GM19372 (cell line): Measurements from ENCODE around the gene BAG3.
"Not testable (repeated sequence)": the region's sequence is repeated elsewhere in the genome, so short reads cannot be mapped to it uniquely, and the experiment has no call there.

Experiments used
- ATAC-seq: cut with Tn5 transposase; IDR thresholded peaks from one replicate; pipeline ENCODE4 v1.9.1; 2021; ENCODE audit warnings: mild to moderate bottlenecking, low read depth, moderate library complexity; ENCODE audit not compliant: unreplicated experiment

BAG3 gene

GRCh38 chr10:119688033-119688508 lies 36.9 kb downstream of the BAG3 start:
- no peak for ATAC-seq

- no peak for ATAC-seq
Observed at GRCh38 chr10:119689016-119689580, 37.9 kb downstream of the BAG3 start.

- ATAC-seq = no peak
Observed at GRCh38 chr10:119691726-119692125, 40.5 kb downstream of the BAG3 start.

- peak; percentile 81 for ATAC-seq
Observed at GRCh38 chr10:119693262-119693957, 42.2 kb downstream of the BAG3 start.

GRCh38 chr10:119694608-119695007 lies 43.4 kb downstream of the BAG3 start:
- no peak for ATAC-seq

- ATAC-seq = peak; percentile 41
Observed at GRCh38 chr10:119700321-119700954, 49.3 kb downstream of the BAG3 start.

GRCh38 chr10:119701861-119702260 lies 50.7 kb downstream of the BAG3 start:
- ATAC-seq = no peak

GRCh38 chr10:119702583-119702982 lies 51.4 kb downstream of the BAG3 start:
- ATAC-seq = no peak

- peak; percentile 1 for ATAC-seq
Observed at GRCh38 chr10:119703903-119704508, 52.8 kb downstream of the BAG3 start.

GRCh38 chr10:119705434-119705831 lies 54.3 kb downstream of the BAG3 start:
- ATAC-seq = peak; percentile 46

- ATAC-seq = no peak
Observed at GRCh38 chr10:119706521-119707278, 55.5 kb downstream of the BAG3 start.

GRCh38 chr10:119707331-119707730 lies 56.2 kb downstream of the BAG3 start:
- not testable (repeated sequence) for ATAC-seq

- ATAC-seq = not testable (repeated sequence)
Observed at GRCh38 chr10:119710935-119711334, 59.8 kb downstream of the BAG3 start.

GRCh38 chr10:119713744-119714483 lies 62.7 kb downstream of the BAG3 start:
- ATAC-seq = no peak

- no peak for ATAC-seq
Observed at GRCh38 chr10:119714484-119714816, 63.3 kb downstream of the BAG3 start.

GRCh38 chr10:119715628-119716505 lies 64.7 kb downstream of the BAG3 start:
- no peak for ATAC-seq

- ATAC-seq = no peak
Observed at GRCh38 chr10:119723161-119723560, 72.0 kb downstream of the BAG3 start.

- no peak for ATAC-seq
Observed at GRCh38 chr10:119723624-119724023, 72.4 kb downstream of the BAG3 start.
